ENCODE data around the gene ELP2.

ELP2 gene

DNA sequence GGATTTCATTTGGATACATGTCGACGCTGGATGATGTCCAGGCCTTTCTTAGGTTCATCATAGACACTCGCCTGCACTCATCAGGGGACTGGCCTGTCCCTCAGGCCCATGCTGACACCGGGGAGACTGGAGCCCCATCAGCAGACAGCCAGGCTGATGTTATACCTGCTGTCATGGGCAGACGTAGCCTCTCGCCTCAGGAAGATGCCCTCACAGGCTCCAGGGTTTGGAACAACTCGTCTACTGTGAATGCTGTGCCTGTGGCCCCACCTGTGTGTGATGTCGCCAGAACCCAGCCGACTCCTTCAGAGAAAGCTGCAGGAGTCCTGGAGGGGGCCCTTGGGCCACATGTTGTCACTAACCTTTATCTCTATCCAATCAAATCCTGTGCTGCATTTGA lies 85.9 kb downstream of the ELP2 start:
- no peak for ATAC-seq
- TF ChIP-seq TCF4 (CRISPR knock-in tag; IDR thresholded peaks at IDR 0.05; ENCODE audit: borderline replicate concordance) (no peak), ZNF565 (CRISPR knock-in tag; conservative IDR thresholded peaks at IDR 0.05; ENCODE audit: low read depth) (no peak), GLIS3 (CRISPR knock-in tag; IDR thresholded peaks at IDR 0.05) (no peak), ZNF8 (CRISPR knock-in tag; IDR thresholded peaks at IDR 0.05) (no peak), ZFP30 (CRISPR knock-in tag; IDR thresholded peaks at IDR 0.05) (no peak), RARB (CRISPR knock-in tag; IDR thresholded peaks at IDR 0.05) (no peak), CSDC2 (CRISPR knock-in tag; IDR thresholded peaks at IDR 0.05) (no peak), TOX (CRISPR knock-in tag; IDR thresholded peaks at IDR 0.05; ENCODE audit: borderline replicate concordance) (no peak), BACH2 (CRISPR knock-in tag; IDR thresholded peaks at IDR 0.05; ENCODE audit: borderline replicate concordance) (no peak), ARNTL (CRISPR knock-in tag; IDR thresholded peaks at IDR 0.05; ENCODE audit: borderline replicate concordance, low read depth) (no peak), ZNF70 (CRISPR knock-in tag; IDR thresholded peaks at IDR 0.05) (no peak)
- TF ChIP-seq, protein P1, sequence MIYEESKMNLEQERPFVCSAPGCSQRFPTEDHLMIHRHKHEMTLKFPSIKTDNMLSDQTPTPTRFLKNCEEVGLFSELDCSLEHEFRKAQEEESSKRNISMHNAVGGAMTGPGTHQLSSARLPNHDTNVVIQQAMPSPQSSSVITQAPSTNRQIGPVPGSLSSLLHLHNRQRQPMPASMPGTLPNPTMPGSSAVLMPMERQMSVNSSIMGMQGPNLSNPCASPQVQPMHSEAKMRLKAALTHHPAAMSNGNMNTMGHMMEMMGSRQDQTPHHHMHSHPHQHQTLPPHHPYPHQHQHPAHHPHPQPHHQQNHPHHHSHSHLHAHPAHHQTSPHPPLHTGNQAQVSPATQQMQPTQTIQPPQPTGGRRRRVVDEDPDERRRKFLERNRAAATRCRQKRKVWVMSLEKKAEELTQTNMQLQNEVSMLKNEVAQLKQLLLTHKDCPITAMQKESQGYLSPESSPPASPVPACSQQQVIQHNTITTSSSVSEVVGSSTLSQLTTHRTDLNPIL (CRISPR knock-in tag; IDR thresholded peaks at IDR 0.05; ENCODE audit: low read depth), result no peak
- TF ChIP-seq, protein P2, sequence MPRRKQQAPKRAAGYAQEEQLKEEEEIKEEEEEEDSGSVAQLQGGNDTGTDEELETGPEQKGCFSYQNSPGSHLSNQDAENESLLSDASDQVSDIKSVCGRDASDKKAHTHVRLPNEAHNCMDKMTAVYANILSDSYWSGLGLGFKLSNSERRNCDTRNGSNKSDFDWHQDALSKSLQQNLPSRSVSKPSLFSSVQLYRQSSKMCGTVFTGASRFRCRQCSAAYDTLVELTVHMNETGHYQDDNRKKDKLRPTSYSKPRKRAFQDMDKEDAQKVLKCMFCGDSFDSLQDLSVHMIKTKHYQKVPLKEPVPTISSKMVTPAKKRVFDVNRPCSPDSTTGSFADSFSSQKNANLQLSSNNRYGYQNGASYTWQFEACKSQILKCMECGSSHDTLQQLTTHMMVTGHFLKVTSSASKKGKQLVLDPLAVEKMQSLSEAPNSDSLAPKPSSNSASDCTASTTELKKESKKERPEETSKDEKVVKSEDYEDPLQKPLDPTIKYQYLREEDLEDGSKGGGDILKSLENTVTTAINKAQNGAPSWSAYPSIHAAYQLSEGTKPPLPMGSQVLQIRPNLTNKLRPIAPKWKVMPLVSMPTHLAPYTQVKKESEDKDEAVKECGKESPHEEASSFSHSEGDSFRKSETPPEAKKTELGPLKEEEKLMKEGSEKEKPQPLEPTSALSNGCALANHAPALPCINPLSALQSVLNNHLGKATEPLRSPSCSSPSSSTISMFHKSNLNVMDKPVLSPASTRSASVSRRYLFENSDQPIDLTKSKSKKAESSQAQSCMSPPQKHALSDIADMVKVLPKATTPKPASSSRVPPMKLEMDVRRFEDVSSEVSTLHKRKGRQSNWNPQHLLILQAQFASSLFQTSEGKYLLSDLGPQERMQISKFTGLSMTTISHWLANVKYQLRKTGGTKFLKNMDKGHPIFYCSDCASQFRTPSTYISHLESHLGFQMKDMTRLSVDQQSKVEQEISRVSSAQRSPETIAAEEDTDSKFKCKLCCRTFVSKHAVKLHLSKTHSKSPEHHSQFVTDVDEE (CRISPR knock-in tag; IDR thresholded peaks at IDR 0.05), result no peak

DNA sequence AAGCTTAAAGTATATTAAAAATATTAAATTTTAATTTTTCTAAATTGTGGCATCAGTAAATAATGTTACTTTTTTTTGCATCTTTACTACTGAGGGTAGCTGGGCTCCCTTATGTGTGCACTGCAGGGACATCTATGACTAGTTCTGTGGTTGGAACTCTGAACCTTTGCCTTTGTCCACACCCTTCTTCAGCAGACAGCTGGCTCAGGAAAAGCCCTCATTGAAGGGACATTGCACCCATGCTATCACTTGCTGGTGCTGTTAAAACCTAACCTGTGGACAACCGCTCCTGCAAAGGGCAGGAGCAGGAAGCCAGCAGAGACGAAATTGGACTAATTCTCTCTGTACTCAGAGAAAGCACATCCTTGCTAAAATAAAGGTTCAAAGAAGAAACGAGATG lies 87.6 kb downstream of the ELP2 start:
- ATAC-seq, result no peak
- TF ChIP-seq GLIS3 (CRISPR knock-in tag; IDR thresholded peaks at IDR 0.05), result no peak

DNA sequence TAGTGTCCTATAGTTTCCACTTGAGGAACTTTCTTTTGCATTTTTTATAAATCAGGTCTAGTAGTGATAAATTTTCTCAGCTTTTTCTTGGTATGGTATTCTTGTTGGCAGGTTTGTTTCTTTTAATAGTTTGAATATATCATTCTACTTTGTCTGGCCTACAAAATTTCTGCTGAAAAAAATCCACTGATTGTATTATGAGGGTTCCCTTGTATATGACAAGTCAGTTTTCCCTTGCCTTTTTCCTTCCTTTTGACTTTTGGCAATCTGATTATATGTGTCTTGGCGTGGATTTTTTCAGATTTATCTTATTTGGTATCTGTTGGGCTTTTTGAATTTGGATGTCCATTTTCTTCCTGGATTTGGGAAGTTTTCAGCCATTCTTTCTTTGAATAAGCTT lies 99.5 kb downstream of the ELP2 start:
- no peak for TF ChIP-seq ZNF8 (CRISPR knock-in tag; IDR thresholded peaks at IDR 0.05)
- no peak for TF ChIP-seq SNAI2 (CRISPR knock-in tag; IDR thresholded peaks at IDR 0.05)
- TF ChIP-seq ZNF565 (CRISPR knock-in tag; conservative IDR thresholded peaks at IDR 0.05; ENCODE audit: low read depth), result no peak
- no peak for TF ChIP-seq RARB (CRISPR knock-in tag; IDR thresholded peaks at IDR 0.05)

More for the DNA sequence above, 99.5 kb downstream of the ELP2 start:
- no peak for ATAC-seq
